IPS-18c (cell line): Measurements from ENCODE around the gene CBLB.

Source experiments
- H3K4me3 ChIP-seq: 2 replicates; pipeline ENCODE4 v1.7.0; 2013; ENCODE audit warnings: low read depth, mild to moderate bottlenecking, low read length, moderate library complexity; ENCODE audit not compliant: insufficient read depth
- H3K9me3 ChIP-seq: one replicate; pipeline ENCODE4 v1.6.1; 2013; ENCODE audit warnings: mild to moderate bottlenecking, low read length, moderate library complexity; ENCODE audit not compliant: control insufficient read depth, insufficient read depth

CBLB gene

DNA sequence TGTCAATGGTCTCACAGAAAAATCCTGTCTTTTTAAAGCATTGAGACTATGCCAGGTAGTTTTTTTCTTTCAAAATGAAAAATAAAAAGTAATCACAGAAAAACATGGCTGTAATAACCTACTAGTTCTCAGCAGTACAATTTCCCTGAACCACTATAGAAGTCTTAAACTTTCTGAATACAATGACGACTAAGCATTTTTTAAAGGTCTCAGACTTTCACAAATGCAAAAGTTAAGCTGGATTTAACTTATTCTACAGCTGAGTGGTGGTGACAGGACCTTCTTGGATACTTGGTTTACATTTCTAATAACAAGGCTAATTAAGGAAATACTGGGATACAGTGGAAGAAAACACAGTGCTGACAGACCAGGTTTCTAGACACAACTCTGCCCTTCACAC, 81.8 kb downstream of the CBLB start:
- Histone ChIP-seq H3K4me3 (no peak overlapping the region), H3K9me3 (no peaks in the 10 kb centered on the region)

DNA sequence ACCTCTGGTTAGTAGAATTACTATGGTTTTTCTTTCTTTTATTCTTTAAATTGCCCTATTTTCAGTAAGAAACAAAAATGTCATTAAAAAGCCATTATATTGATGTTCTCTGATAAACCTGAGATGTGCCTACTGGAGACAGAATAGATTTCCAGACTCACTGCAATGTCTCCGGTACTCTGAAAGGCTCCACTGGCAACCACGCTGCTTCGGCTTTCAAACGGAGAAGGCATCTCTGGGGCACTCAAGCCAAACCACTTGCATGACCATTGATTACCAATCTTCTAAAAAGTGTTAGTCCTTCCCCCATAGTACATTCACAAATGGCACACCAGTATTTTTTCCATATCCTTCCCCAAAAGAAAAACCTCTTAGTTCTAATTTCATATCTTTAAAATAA, 82.6 kb downstream of the CBLB start:
- Histone ChIP-seq H3K4me3 (no peak overlapping the region), H3K9me3 (no peaks in the 10 kb centered on the region)

DNA sequence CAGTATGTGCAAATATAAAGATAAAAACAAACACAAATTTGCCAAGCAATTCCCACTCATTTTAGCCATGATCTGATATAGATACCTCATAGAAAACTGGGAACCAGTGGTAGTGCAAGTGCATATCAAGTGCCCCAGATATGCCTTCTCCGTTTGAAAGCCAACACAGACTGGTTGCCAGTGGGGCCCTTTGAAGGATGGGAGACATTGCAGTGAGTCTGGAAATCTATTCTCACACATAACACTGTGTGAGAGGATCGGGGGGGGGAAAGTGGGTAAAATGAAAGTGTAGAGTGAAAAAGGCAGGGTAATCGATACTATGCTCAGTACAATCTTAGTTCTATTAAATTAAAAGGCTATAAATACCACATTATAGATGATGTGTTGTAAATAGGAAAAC, 83.0 kb downstream of the CBLB start:
- Histone ChIP-seq H3K4me3 (no peak overlapping the region), H3K9me3 (no peaks in the 10 kb centered on the region)

DNA sequence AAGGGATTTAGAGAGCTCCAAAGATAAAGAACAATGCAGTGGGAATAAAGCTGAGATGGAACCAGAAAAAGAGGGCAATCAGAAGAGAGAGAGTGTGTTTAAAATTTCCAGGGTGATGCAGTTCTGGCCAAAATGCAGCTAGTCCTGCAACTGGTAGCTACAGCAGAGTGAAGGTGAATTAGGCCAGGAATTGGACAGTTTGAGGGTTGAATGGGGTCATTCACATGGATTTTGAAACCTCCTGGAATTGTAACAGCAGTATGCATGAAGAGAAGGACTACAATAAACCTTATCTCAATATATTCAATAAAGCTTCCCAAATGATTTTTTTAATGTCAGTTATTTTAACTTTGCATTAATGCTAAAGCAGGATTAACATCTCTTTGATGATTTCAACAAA, 85.2 kb downstream of the CBLB start:
- Histone ChIP-seq H3K4me3 (no peak overlapping the region), H3K9me3 (no peaks in the 10 kb centered on the region)

DNA sequence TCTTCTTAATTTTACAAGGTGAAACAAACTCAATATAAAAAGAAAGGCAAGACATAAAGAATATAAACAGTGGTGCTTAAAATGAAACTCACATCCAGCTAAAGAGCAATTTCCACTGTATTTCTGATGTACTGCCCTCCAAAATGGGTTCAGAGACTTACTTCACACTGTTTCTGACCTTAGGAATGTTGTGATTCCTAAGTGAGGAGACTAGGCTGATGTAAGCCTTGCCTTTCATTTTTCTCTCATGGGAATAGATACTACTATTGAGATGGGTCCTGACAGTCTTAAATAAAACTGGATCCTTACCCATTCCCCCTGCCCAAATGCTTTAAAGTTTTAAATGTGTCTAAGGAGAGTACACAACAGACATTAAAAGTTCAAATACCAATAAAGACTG, 86.9 kb downstream of the CBLB start:
- Histone ChIP-seq H3K4me3 (no peak overlapping the region), H3K9me3 (no peaks in the 10 kb centered on the region)

DNA sequence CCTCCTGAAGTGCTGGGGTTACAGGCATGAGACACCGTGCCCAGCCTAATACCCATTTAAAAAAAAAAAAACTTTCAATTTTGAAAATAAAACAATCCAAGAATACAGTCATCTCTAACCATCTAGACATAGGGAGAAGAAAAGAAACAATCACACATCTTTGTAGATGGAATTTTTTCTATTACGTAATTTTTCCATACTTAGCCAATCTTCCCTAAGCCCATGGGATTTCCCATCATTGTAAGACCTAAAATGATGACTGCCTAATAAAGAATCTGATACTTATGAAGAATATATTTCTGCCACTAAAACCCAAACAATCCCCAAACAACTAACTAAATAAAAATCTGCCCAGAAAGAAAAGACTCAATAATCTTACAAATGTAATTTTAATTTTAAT, 88.7 kb downstream of the CBLB start:
- Histone ChIP-seq H3K9me3 (no peaks in the 10 kb centered on the region), H3K4me3 (no peak overlapping the region)

DNA sequence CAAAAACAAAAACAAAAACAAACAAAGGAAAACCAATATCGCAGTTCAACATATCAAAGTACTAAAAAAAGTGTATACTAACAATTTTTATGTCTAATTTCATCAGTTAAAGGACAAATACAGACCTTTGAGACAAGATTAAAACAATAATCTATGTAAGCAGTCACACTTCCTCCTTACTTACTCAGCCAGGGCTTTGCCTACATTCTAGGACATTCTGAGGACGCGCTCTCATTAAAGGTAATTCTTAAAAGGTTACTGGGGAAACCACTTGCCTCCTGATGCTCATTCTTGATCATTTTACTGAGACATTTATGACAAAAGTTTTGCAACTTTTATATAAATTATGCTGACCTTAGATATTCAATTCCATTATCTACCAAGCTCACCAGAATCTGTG, 93.4 kb downstream of the CBLB start:
- no peak overlapping the region for H3K4me3 ChIP-seq

DNA sequence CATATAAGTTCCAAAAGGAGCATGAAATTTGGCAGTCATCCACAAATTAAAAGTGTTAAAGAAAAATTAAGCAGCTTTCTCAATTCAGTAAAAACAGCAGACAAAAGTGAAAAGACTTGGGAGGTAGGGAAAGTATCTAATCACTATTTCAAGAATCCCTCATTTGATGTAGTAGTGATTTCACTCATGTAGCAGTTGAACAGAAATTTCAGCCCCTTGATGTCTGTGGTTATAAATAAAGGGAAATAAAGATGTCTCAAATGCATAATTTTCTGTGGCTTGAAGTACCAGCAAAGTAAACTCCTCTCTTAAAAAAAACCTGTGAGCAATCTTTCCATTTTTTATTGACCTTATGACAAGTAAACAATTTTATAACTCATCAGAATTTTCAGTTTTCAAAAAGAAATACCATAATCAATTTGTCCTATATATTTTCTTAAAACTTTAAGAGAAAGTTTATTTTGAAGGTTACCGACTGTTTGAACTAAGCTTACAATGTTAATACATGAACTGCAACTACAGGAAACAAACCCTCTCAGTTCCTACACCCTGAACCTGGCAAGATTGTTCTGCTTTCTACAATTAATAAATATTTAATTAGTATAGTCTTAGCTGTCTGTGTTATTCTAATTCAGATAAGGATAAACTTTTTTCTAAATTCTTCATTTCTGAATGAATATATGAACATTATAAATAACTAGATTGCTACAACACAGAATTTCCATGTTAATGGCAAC, 94.2 kb downstream of the CBLB start:
- Histone ChIP-seq H3K4me3 (no peak overlapping the region), H3K9me3 (no peaks in the 10 kb centered on the region)

More for the DNA sequence above, 93.4 kb downstream of the CBLB start:
- no peaks in the 10 kb centered on the region for H3K9me3 ChIP-seq

DNA sequence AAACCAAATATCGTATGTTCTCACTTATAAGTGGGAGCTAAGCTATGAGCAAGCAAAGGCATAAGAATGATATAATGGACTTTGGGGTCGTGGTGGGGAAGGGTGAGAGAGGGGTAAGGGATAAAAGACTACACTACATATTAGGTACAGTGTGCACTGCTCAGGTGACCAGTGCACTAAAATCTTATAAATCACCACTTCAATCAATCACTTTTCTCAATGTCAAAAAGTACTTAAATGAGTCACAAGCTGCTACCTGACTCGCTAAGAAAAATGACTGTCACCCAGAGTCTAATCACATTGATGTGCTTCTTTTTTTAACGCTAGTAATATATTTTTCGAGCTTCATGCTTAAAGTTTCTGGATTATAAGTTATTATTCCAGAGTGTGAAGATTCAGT, 95.5 kb downstream of the CBLB start:
- H3K4me3 ChIP-seq = no peak overlapping the region
- no peaks in the 10 kb centered on the region for H3K9me3 ChIP-seq

DNA sequence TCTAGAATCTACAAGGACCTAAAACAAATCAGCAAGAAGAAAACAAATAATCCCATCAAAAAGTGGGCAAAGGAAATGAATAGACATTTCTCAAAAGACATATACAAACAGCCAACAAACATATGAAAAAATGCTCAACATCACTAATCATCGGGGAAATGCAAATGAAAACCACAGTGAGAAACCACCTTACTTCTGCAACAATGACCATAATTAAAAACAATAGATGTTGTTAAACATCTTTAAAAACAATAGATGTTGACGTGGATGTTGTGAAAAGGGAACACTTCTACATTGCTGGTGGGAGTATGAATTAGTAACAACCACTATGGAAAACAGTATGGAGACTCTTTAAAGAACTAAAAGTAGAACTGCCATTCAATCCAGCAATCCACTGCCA, 96.2 kb downstream of the CBLB start:
- H3K9me3 ChIP-seq = no peaks in the 10 kb centered on the region
- no peak overlapping the region for H3K4me3 ChIP-seq

DNA sequence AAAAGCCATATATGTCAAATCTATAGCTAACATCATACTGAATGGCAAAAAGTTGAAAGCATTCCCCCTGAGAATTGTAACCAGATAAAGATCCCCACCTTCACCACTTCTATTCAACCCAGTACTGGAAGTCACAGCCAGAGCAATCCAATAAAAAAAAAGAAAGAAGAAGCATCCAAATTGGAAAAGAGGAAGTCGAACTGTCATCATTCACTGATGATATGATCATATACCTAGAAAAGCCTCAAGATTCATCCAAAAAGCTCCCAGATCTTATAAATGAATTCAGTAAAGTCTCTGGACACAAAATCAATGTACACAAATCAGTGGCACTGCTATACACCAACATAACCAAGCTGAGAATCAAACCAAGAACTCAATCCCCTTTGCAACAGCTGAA, 97.4 kb downstream of the CBLB start:
- H3K9me3 ChIP-seq = no peaks in the 10 kb centered on the region
- H3K4me3 ChIP-seq = no peak overlapping the region

DNA sequence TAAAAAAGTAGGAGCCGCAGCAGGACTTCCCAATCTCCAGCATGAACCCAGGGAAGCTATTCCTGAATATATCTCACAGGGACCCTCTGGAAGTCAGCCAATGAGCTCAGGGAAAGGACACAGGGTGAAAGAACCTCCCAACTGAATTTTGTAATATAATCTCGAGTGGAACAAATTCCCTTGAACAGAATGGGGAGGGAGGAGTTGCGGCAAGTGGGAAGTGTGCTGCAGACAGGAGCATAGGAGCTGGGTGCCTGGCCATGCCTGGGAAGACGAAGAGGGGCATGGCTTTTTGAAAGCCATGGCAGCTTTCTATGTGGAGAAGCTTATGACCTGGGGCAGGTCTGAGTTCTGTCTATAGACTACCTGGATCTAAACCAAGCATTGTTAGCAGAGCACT, 98.4 kb downstream of the CBLB start:
- no peak overlapping the region for H3K4me3 ChIP-seq
- no peaks in the 10 kb centered on the region for H3K9me3 ChIP-seq

DNA sequence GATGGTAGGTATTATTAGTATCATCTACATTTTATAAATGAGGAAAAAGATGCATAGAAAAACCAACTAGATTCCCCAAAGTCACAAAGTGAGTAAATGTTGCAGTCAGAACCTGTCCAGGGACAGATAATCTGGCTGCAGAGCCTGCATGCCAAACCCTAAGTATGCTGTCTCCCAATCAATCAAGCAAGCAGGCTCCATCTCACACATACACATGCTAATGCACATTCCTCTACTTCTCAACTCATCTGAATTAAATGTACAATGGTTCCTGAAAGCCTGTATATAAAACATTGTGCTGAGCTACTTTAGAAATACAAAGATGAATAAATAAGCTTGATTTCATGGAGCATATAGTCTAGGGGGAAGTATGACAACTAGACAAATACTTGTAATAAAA, 101.0 kb downstream of the CBLB start:
- Histone ChIP-seq H3K4me3 (no peak overlapping the region), H3K9me3 (peaks cover 2% of the 10 kb centered on the region)

DNA sequence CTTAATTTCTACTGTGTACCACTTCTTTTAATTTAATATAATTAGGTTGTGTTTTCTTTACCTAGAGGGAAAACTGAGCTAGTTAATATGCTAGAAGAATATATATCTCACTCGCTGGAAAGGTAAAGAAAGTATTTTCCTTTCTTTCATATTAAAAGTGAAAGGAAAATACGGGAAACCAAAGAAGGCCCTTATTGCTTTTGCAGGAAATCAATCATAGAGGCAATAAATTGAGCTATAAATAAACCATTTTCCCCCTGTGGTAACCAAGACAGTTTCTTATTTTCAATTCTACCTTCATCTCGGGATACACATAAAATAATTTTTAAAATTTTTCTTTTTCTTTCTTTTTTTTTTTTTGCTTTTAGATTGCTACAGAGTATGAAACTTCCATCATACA, 101.6 kb downstream of the CBLB start:
- H3K9me3 ChIP-seq = peaks cover 5% of the 10 kb centered on the region

DNA sequence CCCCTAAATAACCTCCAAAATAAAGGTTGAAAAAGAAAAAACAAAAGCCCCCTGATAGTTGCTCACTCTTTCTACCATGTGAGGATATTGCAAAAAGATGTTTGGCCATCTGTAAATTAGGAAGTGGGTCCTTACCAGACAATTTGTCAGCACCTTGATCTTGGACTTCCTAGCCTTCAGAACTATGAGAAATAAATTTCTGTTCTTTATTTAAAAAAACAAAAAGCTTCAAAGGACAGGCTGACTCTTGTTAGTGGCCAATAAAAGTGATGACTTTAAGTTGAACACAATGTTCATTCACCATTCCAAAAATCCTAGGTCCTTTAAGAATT, 103.5 kb downstream of the CBLB start:
- H3K9me3 ChIP-seq = peaks cover 6% of the 10 kb centered on the region
- no peak overlapping the region for H3K4me3 ChIP-seq

More for the DNA sequence above, 101.6 kb downstream of the CBLB start:
- H3K4me3 ChIP-seq = no peak overlapping the region

DNA sequence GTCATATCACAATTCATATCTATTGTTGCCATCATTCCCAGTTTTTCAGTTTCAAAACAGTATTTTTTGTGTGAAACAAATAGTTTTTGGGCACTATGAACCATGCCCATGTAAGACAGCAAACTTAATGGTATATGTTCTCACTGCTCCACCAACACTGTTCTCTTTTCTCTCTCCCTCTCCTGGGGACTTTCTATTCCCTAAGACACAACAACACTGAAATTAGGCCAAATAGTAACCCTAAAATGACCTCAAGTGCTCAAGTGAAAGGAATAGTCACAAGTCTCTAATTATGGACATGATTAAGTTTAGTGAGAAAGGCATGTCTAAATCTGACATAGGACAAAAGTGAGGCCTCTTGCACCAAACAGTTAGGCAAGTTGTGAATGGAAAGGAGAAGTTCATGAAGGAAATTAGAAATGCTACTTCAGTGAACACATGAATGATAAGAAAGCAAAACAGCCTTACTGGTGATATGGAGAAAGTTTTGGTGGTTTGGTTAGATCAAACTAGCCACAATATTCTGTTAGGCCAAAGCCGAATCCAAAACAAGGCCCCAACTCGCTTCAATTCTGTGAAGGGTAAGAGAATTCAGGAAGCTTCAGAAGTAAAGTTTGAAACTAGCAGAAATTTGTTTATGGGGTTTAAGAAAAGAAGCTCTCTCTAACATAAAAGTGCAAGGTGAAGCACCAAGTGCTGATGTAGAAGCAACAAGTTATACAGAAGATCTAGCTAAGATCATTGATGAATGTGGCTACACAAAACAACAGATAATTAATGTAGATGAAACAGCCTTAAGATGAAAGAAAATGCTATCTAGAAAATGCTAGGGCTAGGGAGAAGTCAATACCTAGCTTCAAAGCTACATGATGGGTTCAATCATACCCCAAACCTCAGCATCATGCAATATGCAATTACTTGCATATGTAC, 104.2 kb downstream of the CBLB start:
- Histone ChIP-seq H3K4me3 (no peak overlapping the region), H3K9me3 (peaks cover 7% of the 10 kb centered on the region)

DNA sequence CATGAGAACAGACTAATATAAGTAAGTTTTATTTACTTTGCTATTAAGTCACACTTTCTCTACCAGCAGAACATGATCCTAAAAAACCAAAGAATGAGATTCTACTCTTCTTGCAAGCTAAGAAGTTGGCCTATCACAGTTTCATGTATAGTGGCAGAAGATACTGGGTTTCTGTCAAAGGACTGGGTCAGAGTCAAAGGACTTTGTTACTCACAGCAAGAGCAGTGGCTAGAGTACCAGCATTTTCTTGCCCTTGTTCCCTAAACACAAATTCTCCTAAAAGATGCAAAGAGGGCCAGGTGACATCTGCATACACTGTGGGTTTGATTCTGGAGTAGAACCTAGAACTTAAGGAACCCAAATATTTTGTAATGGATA, 105.2 kb downstream of the CBLB start:
- H3K9me3 ChIP-seq = peaks cover 11% of the 10 kb centered on the region
- H3K4me3 ChIP-seq = no peak overlapping the region
